ENCODE results near the gene SPATS1.
"Not testable (repeated sequence)": the region's sequence is repeated elsewhere in the genome, so short reads cannot be mapped to it uniquely, and the experiment has no call there.

SPATS1 gene

GRCh38 chr6:44317136-44317631, 25.3 kb upstream of the SPATS1 start:
- DNase-seq; H3K9me3 Mint-ChIP-seq; H3K36me3 Mint-ChIP-seq (ENCODE audit: low read depth); H3K4me3 Mint-ChIP-seq; H3K4me1 Mint-ChIP-seq (ENCODE audit: low read depth); H3K27ac Mint-ChIP-seq: not testable (repeated sequence)
- peaks cover 27% of the 10 kb centered on the region for H3K27me3 Mint-ChIP-seq

- no peaks in the 10 kb centered on the region for H3K9me3 Mint-ChIP-seq
- no peak overlapping the region for H3K4me3 Mint-ChIP-seq
- H3K4me1 Mint-ChIP-seq (ENCODE audit: low read depth), result no peaks in the 10 kb centered on the region
- H3K27me3 Mint-ChIP-seq, result peaks cover 31% of the 10 kb centered on the region
- no peak overlapping the region for H3K27ac Mint-ChIP-seq
- DNase-seq, result no peak
- no peaks in the 10 kb centered on the region for H3K36me3 Mint-ChIP-seq (ENCODE audit: low read depth)
These were observed 21.2 kb upstream of the SPATS1 start for GRCh38 chr6:44321210-44321609.

GRCh38 chr6:44327096-44327495, 15.4 kb upstream of the SPATS1 start:
- DNase-seq, result no peak
- Mint-ChIP-seq H3K36me3 (ENCODE audit: low read depth) (no peaks in the 10 kb centered on the region), H3K4me1 (ENCODE audit: low read depth) (no peaks in the 10 kb centered on the region), H3K27me3 (peaks cover 25% of the 10 kb centered on the region), H3K4me3 (no peak overlapping the region), H3K27ac (no peak overlapping the region), H3K9me3 (no peaks in the 10 kb centered on the region)

GRCh38 chr6:44327760-44328159, 14.7 kb upstream of the SPATS1 start:
- H3K4me1 Mint-ChIP-seq (ENCODE audit: low read depth), result no peaks in the 10 kb centered on the region
- H3K4me3 Mint-ChIP-seq, result no peak overlapping the region
- no peaks in the 10 kb centered on the region for H3K36me3 Mint-ChIP-seq (ENCODE audit: low read depth)
- H3K27ac Mint-ChIP-seq, result no peak overlapping the region
- no peak for DNase-seq
- no peaks in the 10 kb centered on the region for H3K9me3 Mint-ChIP-seq
- peaks cover 24% of the 10 kb centered on the region for H3K27me3 Mint-ChIP-seq

GRCh38 chr6:44328203-44328602, 14.2 kb upstream of the SPATS1 start:
- not testable (repeated sequence) for H3K4me1 Mint-ChIP-seq (ENCODE audit: low read depth); H3K36me3 Mint-ChIP-seq (ENCODE audit: low read depth); H3K27ac Mint-ChIP-seq; H3K4me3 Mint-ChIP-seq; H3K9me3 Mint-ChIP-seq; DNase-seq
- H3K27me3 Mint-ChIP-seq, result peaks cover 24% of the 10 kb centered on the region

GRCh38 chr6:44329858-44330257, 12.6 kb upstream of the SPATS1 start:
- Mint-ChIP-seq H3K27ac (no peak overlapping the region), H3K4me1 (ENCODE audit: low read depth) (no peaks in the 10 kb centered on the region), H3K36me3 (ENCODE audit: low read depth) (no peaks in the 10 kb centered on the region), H3K9me3 (no peaks in the 10 kb centered on the region), H3K4me3 (no peak overlapping the region), H3K27me3 (peaks cover 24% of the 10 kb centered on the region)
- DNase-seq, result no peak

GRCh38 chr6:44332585-44332984, 9.9 kb upstream of the SPATS1 start:
- DNase-seq, result no peak
- H3K9me3 Mint-ChIP-seq, result no peaks in the 10 kb centered on the region
- no peaks in the 10 kb centered on the region for H3K4me1 Mint-ChIP-seq (ENCODE audit: low read depth)
- no peak overlapping the region for H3K27ac Mint-ChIP-seq
- no peaks in the 10 kb centered on the region for H3K36me3 Mint-ChIP-seq (ENCODE audit: low read depth)
- no peak overlapping the region for H3K4me3 Mint-ChIP-seq
- peaks cover 24% of the 10 kb centered on the region for H3K27me3 Mint-ChIP-seq

GRCh38 chr6:44333273-44333919, 9.1 kb upstream of the SPATS1 start:
- H3K36me3 Mint-ChIP-seq (ENCODE audit: low read depth), result no peaks in the 10 kb centered on the region
- H3K9me3 Mint-ChIP-seq, result no peaks in the 10 kb centered on the region
- no peak for DNase-seq
- no peak overlapping the region for H3K4me3 Mint-ChIP-seq
- H3K4me1 Mint-ChIP-seq (ENCODE audit: low read depth), result no peaks in the 10 kb centered on the region
- H3K27ac Mint-ChIP-seq, result no peak overlapping the region
- peaks cover 19% of the 10 kb centered on the region for H3K27me3 Mint-ChIP-seq

- H3K4me1 Mint-ChIP-seq (ENCODE audit: low read depth), result no peaks in the 10 kb centered on the region
These were observed 8.5 kb upstream of the SPATS1 start for GRCh38 chr6:44333942-44334341.

GRCh38 chr6:44335631-44336030, 6.8 kb upstream of the SPATS1 start:
- H3K27ac Mint-ChIP-seq, result no peak overlapping the region
- peaks cover 5% of the 10 kb centered on the region for H3K27me3 Mint-ChIP-seq
- no peak overlapping the region for H3K4me3 Mint-ChIP-seq
- no peaks in the 10 kb centered on the region for H3K9me3 Mint-ChIP-seq
- no peak for DNase-seq
- H3K4me1 Mint-ChIP-seq (ENCODE audit: low read depth), result peaks cover 4% of the 10 kb centered on the region
- no peaks in the 10 kb centered on the region for H3K36me3 Mint-ChIP-seq (ENCODE audit: low read depth)

More at GRCh38 chr6:44333942-44334341, 8.5 kb upstream of the SPATS1 start:
- Mint-ChIP-seq H3K27ac (no peak overlapping the region), H3K27me3 (peaks cover 14% of the 10 kb centered on the region), H3K36me3 (ENCODE audit: low read depth) (no peaks in the 10 kb centered on the region), H3K9me3 (no peaks in the 10 kb centered on the region), H3K4me3 (no peak overlapping the region)
- no peak for DNase-seq

GRCh38 chr6:44338228-44339122, 4.0 kb upstream of the SPATS1 start:
- no peak overlapping the region for H3K4me3 Mint-ChIP-seq
- no peaks in the 10 kb centered on the region for H3K9me3 Mint-ChIP-seq
- peaks cover 6% of the 10 kb centered on the region for H3K4me1 Mint-ChIP-seq (ENCODE audit: low read depth)
- no peaks in the 10 kb centered on the region for H3K36me3 Mint-ChIP-seq (ENCODE audit: low read depth)
- no peak overlapping the region for H3K27ac Mint-ChIP-seq
- DNase-seq, result peak; percentile 76
- H3K27me3 Mint-ChIP-seq, result peaks cover 26% of the 10 kb centered on the region

GRCh38 chr6:44339301-44339700, 3.1 kb upstream of the SPATS1 start:
- Mint-ChIP-seq H3K9me3 (no peaks in the 10 kb centered on the region), H3K27ac (no peak overlapping the region), H3K4me3 (no peak overlapping the region), H3K4me1 (ENCODE audit: low read depth) (peaks cover 6% of the 10 kb centered on the region), H3K27me3 (peaks cover 34% of the 10 kb centered on the region), H3K36me3 (ENCODE audit: low read depth) (no peaks in the 10 kb centered on the region)
- no peak for DNase-seq

GRCh38 chr6:44339763-44340625, 2.5 kb upstream of the SPATS1 start:
- H3K36me3 Mint-ChIP-seq (ENCODE audit: low read depth), result no peaks in the 10 kb centered on the region
- peaks cover 6% of the 10 kb centered on the region for H3K4me1 Mint-ChIP-seq (ENCODE audit: low read depth)
- no peak for DNase-seq
- H3K9me3 Mint-ChIP-seq, result no peaks in the 10 kb centered on the region
- no peak overlapping the region for H3K4me3 Mint-ChIP-seq
- no peak overlapping the region for H3K27ac Mint-ChIP-seq
- peaks cover 41% of the 10 kb centered on the region for H3K27me3 Mint-ChIP-seq

GRCh38 chr6:44341095-44341890, 1.2 kb upstream of the SPATS1 start:
- H3K27ac Mint-ChIP-seq, result no peak overlapping the region
- H3K36me3 Mint-ChIP-seq (ENCODE audit: low read depth), result no peaks in the 10 kb centered on the region
- no peak for DNase-seq
- H3K9me3 Mint-ChIP-seq, result no peaks in the 10 kb centered on the region
- no peak overlapping the region for H3K4me3 Mint-ChIP-seq
- peaks cover 6% of the 10 kb centered on the region for H3K4me1 Mint-ChIP-seq (ENCODE audit: low read depth)
- peaks cover 52% of the 10 kb centered on the region for H3K27me3 Mint-ChIP-seq

Measured in activated T-cell treated with anti-CD3 and anti-CD28 coated beads, Interleukin-2, amount 50 U/mL, for 24 hours (primary cell).